GM12872 (cell line): ENCODE data around the gene KCNH4.

Experiments used
- CTCF ChIP-seq: IDR thresholded peaks from 3 replicates; pipeline ENCODE4 v1.5.1; 2011; ENCODE audit warnings: low read depth, mild to moderate bottlenecking, low read length, moderate library complexity; ENCODE audit not compliant: insufficient read depth

Gene KCNH4

GRCh38 chr17:42146911-42147607 is 33.9 kb downstream of the KCNH4 start:
- TF ChIP-seq CTCF: no peak

- no peak for TF ChIP-seq CTCF
Observed at GRCh38 chr17:42142371-42142896, 38.5 kb downstream of the KCNH4 start.

- TF ChIP-seq CTCF: no peak
Observed at GRCh38 chr17:42141382-42141781, 39.6 kb downstream of the KCNH4 start.

DNA sequence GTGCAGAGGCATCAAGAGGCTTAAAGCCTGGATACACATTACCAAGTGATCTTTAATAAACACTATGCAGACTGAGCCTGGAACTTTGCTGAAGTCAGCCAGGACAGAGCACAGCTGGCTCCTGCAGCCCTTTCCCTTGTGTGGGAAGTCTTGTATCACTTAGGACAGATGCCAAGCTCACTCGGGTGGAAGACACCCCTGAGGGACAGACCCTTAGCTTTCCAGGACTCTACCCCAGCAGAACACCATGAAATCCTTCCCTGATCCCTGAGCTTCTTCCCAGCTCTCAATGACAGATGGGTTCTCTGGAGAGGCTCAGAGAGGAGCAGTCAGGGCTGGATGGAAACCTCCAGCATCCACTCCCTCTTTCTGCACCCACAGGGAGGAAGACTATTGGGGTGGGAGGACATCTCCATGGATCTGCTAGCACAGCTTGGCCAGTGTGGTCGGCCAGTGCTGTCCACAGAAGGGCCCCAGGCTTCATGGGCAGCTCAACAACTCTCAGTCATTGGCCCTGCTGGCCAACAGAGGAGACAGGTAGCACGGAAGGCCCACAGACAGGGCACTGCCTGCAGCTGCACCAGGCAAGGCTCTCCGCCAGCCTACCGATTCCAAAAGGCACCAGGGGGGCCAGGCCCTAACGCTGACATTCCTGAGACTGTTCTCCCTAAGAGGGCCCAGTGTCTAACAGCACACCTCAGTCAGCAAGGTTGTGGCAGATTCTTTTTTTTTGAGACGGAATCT is 42.0 kb downstream of the KCNH4 start:
- no peak for TF ChIP-seq CTCF

GRCh38 chr17:42136654-42137051 is 44.3 kb downstream of the KCNH4 start:
- no peak for TF ChIP-seq CTCF

DNA sequence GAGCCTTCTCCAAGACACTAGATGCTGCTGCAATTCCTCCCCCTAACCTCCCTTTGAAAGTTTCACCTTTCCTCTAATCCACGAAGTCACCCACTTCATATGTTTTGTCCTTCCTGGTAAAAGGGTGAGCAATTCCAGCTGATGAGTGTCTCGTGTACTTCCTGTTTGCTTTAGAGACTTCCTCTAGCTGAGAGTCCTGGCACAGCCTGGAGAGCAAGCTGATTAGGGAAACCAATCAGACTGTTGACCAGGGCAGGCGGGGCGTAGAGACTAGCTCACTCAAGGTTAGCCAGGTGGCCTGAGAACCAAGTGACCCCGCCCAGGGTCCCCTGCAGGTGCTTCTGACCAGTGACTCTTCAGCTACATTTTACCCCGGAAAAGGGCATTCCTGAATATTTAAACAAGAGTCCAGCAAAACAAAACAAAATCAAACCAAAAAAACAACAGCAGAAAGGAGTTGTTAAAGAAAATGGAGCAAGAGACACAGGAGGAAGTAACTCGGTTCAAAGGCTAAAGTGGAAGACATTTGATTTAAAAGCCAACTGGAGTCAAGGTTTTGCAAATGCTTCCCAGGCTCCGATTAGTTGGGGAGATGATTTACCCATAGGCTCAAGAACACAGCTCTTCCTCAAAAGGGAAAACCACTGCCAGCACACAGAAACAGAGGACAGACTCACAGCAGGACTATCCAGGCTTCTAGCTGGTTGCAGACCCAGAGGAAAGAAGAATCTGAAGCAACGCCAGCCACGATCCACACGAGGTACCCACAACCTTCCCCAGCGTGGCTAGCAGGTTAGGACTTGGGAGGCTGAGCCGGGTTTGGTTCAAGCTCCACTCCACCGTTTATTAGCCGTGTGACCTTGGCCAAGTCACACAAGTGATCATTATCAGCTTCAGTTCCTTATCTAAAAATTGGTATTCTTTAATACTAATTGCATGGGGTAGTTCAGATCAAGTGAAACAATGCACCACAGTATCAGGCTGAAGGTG is 45.0 kb downstream of the KCNH4 start:
- no peak for TF ChIP-seq CTCF

DNA sequence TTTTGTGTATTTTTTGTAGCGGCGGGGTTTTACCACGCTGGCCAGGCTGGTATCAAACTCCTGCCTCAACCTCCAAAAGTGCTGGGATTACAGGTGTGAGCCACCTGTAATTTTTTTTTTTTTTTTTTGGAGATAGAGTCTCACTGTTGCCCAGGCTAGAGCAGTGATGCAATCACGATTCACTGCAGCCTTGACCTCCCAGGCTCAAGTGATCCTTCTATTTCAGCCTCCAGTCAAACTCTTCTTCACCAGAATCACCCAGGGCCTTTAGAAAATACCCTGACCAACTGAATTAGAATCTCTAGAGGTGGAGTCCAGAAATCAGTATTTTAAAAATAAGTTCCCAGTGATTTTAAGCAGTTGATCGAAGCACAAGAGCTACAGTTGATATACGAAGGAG is 45.8 kb downstream of the KCNH4 start:
- TF ChIP-seq CTCF: no peak
